ENCODE data around the gene PLAGL2. TPM values are rescaled to one million over a fixed set of nuclear protein-coding genes. Genes with fewer than 3 reads are reported as not detected.

PLAGL2 gene
- total and polyA plus RNA-seq, 2 of the 8 experiments (the other 6 are each of a cell fraction or from before 2014, with no cell fraction given) = 20.6 to 25.4 TPM

GRCh38 chr20:32238483-32239425, 31.2 kb upstream of the PLAGL2 start:
- Histone ChIP-seq H3K4me3 (ENCODE audit: extremely low read depth in 1 of 4, insufficient read depth in 2 of 4, low read depth in 3 of 4, low read length in 4 of 4) (no peak overlapping the region), H3K79me1 (ENCODE audit: low read depth, low read length) (no peaks in the 10 kb centered on the region), H2AFZ (ENCODE audit: low read length) (no peak overlapping the region), H3K23me2 (ENCODE audit: low read depth, low read length) (no peaks in the 10 kb centered on the region), H3K79me2 (ENCODE audit: control insufficient read depth in 1 of 2, insufficient read depth in 2 of 2, low read length in 2 of 2) (no peaks in the 10 kb centered on the region), H2BK20ac (ENCODE audit: low read length) (no peak overlapping the region), H2BK12ac (ENCODE audit: low read depth, low read length) (no peak overlapping the region), H4K91ac (replicated peaks; ENCODE audit: insufficient read length, low read length) (no peak overlapping the region), H3K27ac (ENCODE audit: low read depth, low read length) (no peak overlapping the region), H3K23ac (ENCODE audit: insufficient read length) (no peak overlapping the region), H2AK5ac (ENCODE audit: low read depth, low read length) (no peak overlapping the region), H2BK120ac (replicated peaks; ENCODE audit: low read depth, low read length) (no peak overlapping the region), H3K18ac (ENCODE audit: extremely low read depth, low read length) (no peak overlapping the region), H2BK15ac (ENCODE audit: low read length) (no peak overlapping the region), H3K36me3 (ENCODE audit: control insufficient read depth in 2 of 4, insufficient read depth in 4 of 4, low read length in 3 of 4) (peaks cover 3 to 17% (median 12%) of the 10 kb centered on the region in 4 experiments; a peak in 6 of 8 replicates), H3K4me2 (ENCODE audit: insufficient read depth in 1 of 2, low read depth in 2 of 2, low read length in 2 of 2) (no peak overlapping the region), H3K9me3 (ENCODE audit: insufficient read depth in 2 of 2, low read depth in 1 of 2, low read length in 1 of 2) (no peaks in the 10 kb centered on the region; a peak in 1 of 4 replicates), H3K56ac (replicated peaks; ENCODE audit: insufficient read length, low read depth, low read length) (no peak overlapping the region), H3K27me3 (replicated peaks in 1 of 4; ENCODE audit: control insufficient read depth in 3 of 4, extremely low read depth in 1 of 4, insufficient read depth in 3 of 4, low read length in 3 of 4) (no peaks in the 10 kb centered on the region), H3K4me1 (replicated peaks in 1 of 4; ENCODE audit: control insufficient read depth in 3 of 4, insufficient read depth in 4 of 4, low read length in 3 of 4) (peaks cover 0 to 7% (median 4%) of the 10 kb centered on the region in 4 experiments; a peak in 4 of 7 replicates), H3K9ac (replicated peaks in 1 of 4; ENCODE audit: extremely low read depth in 1 of 4, low read depth in 3 of 4, low read length in 3 of 4) (no peak overlapping the region), H4K5ac (ENCODE audit: insufficient read length, low read depth, low read length) (no peak overlapping the region), H3K4ac (replicated peaks; ENCODE audit: insufficient read length, low read depth, low read length) (no peak overlapping the region), H4K20me1 (replicated peaks in 1 of 2; ENCODE audit: control insufficient read depth in 1 of 2, insufficient read depth in 2 of 2, low read length in 2 of 2) (peaks cover 0 to 1% of the 10 kb centered on the region in 2 experiments), H3K14ac (ENCODE audit: insufficient read length) (no peak overlapping the region), H4K8ac (ENCODE audit: extremely low read depth, insufficient read depth, low read length) (no peak overlapping the region), H2BK5ac (ENCODE audit: low read depth, low read length) (no peak overlapping the region)
- FAIRE-seq = no peak
- ChIA-PET CTCF (ENCODE audit: partially characterized antibody) (no interaction called here), POLR2A (ENCODE audit: partially characterized antibody) (interaction anchor here (1.2 to 3.2 kb wide), 2 partner anchors 8 to 21 kb away, joined by 3 to 13 read pairs; no protein-coding TSS in a partner anchor)
- TF ChIP-seq SIX5 (IDR thresholded peaks at IDR 0.05; ENCODE audit: low read depth, low read length) (no peak), POLR2AphosphoS5 (IDR thresholded peaks at IDR 0.05; ENCODE audit: low read depth, low read length) (peak; percentile 40; the same call in 1 of the 2 replicates), POLR2A (IDR thresholded peaks at IDR 0.05; ENCODE audit: control extremely low read depth in 1 of 2, low read depth in 2 of 2, low read length in 2 of 2) (0 out of 3 replicates have a peak, but pooled peaks of 1 of the 2 experiments have one; percentile 31)
- WGBS, 2 experiments (ENCODE audit: extremely low coverage in 1 of 2, insufficient coverage in 1 of 2, insufficient read length in 1 of 2, insufficient replicate concordance in 2 of 2, low coverage in 1 of 2, low lambda C conversion rate in 2 of 2, missing lambda C conversion rate in 1 of 2) = 90% methylated on average over 9 of the region's 9 CpGs; no CpG with 5 or more reads in 1 of the 2 experiments
- no peak for DNase-seq (ENCODE audit: low read depth in 1 of 2, low spot score in 2 of 2)

Data from H1 (cell line).